NCI-H345 treated with DMSO at 0.1 percent for 48 hours (cell line): ENCODE data around the gene ACSF3.
A peak's percentile ranks its signal among the peaks of the same experiment; 100 is the strongest.

Experiments used
- DNase-seq: peaks from one replicate; lab custom pipeline; 2025; ENCODE audit not compliant: unreplicated experiment; lab: John Stamatoyannopoulos, UW

ACSF3 gene

DNA sequence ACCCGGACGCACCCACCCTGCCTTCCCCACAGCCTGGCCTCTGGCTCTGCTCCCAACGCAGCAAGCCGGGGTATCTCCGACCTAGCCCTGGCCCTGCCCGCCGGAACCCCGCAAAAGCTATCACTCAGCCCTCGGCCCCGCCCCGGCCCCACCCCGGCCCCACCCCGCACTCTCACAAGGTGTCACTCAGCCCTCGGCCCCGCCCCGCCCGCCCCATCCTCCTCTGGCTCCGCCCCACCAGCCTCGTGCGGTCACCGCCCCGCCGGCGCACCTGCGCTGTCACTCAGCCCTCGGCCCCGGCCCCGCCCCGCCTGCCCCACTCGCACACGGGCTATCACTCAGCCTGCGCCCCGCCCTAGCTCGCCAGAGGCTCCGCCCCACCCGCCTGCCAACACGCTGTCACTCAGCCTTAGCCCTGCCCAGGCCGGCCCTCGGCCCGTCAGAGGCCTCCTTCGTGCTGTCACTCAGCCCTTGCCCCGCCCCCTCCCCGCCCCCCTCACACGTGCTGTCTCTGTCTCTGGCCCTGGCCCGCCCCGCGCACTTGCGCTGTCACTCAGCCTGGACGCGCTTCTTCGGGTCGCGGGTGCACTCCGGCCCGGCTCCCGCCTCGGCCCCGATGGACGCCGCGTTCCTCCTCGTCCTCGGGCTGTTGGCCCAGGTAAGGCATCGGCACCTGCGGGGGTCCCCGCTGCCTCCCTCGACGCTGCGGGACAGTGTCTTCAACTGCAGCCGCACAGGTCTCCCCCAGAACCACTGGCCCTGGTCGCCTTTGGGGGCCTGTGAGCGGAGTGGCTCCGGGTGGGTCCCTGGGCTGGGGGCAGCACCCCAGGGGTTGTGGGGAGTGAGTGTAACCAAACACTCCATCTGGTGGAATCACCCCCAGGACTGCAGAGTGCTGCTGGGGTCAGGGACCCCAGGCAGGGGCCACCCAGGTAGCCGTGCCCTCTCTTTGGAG lies 77.8 kb downstream of the ACSF3 start, which contains the start of gene CDH15:
TSS of gene CDH15 (plus strand) at position 533 of the 955 bp plus-strand sequence. CDS start at position 617, 84 bp downstream.
- peak; percentile 64 for DNase-seq

- no peak for DNase-seq
Observed at GRCh38 chr16:89172171-89172527, 78.5 kb downstream of the ACSF3 start.

DNA sequence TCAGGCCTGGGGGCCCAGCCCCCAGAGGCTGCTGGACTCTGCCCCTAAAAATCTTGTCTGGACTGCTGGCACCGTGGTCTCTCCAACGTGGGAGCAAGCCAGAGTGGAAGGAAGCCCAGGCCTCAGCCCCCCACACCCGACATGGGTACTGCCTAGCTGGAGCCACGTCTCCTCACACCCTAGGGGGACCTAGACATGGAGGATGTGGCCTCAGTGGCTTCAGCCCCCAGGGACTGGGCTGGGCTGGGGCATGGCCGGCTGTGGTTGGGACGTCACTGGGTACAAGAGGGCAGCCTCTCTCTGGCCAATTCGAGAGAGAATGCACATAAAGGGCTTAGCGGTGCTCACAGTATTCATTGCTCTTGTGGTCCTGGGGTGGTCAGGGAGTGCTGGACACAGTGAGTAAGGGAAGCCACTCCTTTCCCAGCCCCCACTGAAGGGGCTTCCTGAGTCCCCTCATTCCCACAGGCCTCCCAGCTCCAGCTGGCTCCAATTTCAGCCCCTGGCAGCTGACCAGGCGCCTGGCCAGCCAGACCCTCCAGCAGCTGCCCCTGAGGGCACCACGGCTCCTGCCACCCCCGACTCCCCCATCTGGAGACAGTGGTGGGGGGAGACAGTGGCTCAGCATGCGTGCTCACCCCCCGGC lies 79.0 kb downstream of the ACSF3 start:
- no peak for DNase-seq

DNA sequence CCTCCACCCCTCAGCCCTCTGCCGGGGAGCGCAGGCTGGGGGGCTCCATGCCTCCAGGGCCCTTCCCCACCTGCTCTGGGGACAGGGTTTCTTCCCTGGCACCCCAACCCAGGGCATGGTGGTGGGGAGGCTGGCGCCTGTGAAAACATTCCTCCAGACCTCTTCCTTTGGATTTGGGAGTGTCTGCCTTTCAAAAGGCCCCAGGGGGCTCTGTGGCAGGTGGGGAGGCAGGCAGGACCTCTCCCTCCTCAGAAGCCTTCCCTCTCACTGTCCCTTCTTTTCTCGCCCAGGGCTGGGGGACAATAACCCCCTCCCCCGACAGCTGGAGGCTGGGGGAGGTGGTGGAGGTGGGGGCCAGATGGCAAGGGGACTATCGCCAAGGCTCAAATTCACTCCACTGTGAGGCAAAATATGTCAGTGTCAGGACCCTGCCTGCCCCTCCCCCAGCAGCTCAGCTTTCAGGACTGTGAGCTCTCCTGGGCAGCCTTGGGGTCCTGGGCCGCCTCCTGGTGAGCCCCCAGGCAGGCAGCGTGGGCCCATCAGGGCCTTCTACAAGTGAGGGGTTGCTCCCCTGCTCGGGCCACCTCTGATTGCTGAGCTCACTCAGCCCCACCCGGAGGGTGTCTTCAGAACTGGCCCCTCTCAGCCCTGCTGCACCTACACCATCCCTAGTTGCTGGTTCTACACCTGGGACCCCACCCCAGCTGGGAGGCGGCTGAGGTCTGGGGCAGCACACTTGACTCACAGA lies 79.7 kb downstream of the ACSF3 start:
- no peak for DNase-seq

DNA sequence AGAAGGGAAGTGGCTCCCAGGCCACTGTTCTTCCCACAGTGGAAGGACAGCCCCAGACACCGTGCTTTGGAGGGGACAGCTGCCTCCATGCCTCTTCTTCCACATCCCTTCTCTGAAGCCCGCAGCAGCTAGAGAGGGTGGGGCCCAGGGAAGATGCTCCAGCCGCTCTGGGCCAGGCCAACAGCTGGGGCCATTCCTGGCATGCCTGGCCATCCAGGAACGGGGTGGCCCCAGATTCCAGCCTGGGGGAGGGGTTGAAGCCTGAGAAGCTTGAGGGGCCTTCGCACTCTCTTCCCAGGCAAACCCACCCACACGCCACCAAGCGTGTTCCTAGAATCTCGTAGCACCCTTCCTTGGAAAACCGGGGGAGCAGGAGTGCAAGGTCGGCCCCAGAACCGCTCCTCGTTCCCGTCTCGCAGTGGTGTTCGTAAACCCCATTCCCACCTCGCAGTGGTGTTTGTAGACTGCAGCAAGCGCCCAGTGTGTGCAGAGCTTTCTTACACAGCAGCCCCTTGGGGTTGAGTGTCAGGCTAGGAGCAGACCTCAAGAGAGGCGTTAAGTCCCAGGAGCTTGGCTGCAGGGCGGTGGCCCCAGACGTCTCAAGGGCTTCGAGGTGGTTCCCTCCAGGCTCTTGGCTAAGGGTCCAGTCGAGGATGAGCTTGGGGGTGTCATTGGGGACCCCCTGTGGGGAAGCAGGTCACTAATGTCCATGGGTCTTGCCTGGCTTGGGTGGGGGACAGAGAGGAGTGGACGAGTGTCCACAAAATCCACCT lies 80.6 kb downstream of the ACSF3 start:
- DNase-seq, result no peak

DNA sequence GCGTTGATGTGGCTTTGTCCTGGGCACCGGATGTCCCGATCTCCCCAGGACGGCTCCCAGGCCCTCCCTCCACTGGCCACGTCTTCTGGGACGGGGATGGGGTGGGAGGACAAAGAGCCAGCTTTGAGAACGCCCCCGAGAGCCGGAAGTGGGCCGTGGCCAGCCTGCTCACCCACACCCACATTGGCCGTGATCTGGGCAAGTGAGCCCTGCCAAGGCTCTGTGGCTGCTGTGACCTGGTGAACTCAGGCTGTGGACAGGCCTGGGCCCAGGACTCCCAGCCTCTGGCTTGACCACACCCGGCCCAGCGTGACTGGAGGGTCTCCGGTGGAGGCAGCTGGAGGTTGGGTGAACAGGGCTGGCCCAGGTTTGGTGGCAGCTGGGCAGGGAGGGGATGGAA lies 81.2 kb downstream of the ACSF3 start:
- no peak for DNase-seq

GRCh38 chr16:89175280-89176146 lies 81.9 kb downstream of the ACSF3 start:
- no peak for DNase-seq

DNA sequence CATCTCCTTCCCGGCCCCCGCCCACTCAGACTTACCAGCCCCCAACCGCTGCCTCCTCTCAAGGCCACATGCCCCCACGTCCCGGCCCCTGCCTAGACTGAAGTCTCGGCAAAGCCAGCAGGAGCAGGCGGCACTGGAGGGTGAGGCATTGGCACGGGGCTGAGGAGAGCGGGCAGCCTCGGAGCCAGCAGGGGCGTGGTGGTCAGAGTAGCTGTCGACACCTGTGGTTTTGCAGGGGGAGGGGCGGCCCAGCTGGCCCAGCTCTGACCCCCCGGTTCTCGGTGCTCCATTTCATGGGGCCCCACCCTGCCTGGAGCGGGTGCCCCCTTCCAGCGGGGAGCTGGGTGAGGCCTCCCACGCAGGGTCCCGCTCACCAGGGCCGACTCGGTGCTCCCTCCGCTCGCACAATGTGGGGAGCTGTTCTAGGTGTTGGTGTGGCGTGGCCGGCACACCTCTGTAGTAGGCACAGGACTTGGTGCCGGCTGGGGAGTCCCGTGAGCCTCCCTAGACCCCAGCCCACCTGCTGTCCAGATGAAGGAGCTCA lies 82.6 kb downstream of the ACSF3 start:
- DNase-seq, result no peak

- no peak for DNase-seq
Observed at GRCh38 chr16:89176717-89177116, 83.1 kb downstream of the ACSF3 start.

DNA sequence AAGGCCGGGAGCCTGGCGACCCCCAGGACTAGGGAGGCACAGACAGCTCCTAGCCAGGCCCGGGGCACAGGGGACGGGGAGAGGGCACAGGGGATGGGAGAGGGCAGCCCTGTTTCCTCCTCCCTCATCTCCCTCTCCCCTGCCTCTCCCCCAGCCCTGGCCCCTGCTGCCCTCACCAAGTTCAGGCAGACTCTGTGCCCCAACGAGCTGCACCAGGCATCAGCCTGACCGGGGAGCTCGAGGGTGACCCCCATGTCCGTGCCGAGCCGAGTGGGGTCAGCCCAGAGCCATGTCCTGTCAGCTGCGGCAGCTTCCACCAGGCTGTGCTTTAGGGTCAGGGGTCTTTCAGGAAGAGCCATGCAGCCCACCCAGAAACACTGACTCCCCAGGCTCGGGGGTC lies 83.8 kb downstream of the ACSF3 start:
- DNase-seq, result no peak

- no peak for DNase-seq
Observed at GRCh38 chr16:89178453-89179147, 84.9 kb downstream of the ACSF3 start.

DNA sequence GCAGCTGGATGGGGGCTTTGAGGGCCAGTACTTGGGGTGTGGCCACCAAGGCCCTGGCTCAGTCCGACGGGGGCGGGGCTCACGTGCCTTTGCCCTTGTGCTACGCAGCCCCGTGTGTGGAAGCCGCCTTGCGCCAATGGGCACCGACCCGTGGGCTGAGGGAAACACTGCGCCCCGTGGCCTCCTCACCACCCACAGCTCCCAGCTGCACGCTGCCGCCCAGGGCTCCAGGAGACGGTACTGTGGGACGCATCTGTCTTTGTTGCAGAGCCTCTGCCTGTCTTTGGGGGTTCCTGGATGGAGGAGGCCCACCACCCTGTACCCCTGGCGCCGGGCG lies 85.5 kb downstream of the ACSF3 start:
- DNase-seq, result no peak

DNA sequence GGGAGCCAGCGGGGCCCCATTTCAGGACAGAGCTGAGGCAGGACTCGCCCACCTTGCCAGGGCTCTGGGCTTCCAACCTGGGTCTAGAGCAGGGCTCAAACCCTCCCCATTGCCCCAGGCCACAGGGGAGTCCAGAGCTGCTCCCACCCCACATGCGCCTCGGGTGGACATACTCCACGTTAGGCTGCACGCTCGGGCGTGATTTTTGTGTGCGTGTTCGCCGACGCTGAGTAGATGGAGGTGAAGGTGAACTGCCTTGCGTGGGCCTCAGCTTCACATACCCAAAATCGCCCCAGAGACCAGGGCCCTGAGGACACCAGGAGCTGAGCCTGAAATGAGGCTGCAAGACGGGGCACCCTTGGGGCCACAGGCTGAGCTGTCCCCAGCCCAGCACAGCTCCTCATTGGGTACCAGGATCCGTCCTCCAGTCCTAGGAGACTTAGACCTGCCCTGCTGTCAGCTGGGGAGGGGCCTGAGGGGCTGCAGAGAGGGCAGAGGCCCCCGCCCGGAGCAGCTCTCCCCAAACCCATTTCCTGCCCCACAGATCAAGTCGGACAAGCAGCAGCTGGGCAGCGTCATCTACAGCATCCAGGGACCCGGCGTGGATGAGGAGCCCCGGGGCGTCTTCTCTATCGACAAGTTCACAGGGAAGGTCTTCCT lies 86.1 kb downstream of the ACSF3 start:
- DNase-seq, result no peak

- no peak for DNase-seq
Observed at GRCh38 chr16:89183463-89183862, 89.8 kb downstream of the ACSF3 start.

DNA sequence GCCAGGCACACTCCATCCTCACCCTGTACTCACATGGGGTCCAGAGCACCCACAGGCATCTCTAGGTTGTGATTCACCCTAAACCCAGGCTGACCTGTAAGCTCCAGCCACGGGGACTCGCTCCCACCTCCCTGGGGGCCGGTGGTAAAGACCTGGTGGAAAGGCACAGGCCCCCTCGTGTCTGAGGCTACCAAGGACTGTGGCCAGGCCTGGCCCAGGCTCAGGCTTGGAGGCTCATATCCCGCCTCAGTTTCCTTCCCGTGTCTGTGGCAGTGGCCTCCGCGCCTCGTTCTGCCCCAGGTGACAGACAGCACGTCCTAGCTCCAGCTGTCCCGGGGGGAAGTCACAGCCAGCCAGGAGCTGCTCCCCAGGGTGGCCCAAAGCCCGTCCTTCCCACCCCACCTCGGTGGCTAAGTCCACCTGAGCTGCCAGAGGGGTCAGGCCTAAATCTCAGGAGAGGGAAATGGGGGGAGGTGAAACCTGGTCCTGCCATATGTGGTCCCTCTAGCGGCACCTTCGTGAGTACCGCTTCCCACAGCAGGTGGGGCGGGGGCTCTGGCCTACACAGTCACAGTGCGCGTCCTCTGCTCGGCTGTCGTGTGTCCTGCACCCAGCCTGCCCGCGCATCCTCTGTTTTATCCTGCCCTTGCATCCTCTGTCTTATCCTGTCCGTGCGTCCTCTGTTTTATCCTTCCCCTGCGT lies 90.5 kb downstream of the ACSF3 start:
- no peak for DNase-seq

DNA sequence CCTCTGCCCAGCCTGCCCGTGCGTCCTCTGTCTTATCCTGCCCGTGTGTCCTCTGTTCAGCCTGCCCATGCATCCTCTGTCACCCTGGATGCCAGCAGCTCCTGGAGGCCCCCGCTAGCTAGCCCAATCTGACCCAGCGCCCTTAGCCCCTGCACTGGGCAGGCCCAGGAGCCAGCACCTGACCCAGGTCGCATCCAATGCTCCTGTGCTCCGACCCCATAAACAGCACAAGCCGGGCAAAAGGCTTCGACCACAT lies 91.0 kb downstream of the ACSF3 start:
- no peak for DNase-seq

- DNase-seq, result no peak
Observed at GRCh38 chr16:89184933-89185794, 91.5 kb downstream of the ACSF3 start.
